ENCODE results near the gene YJEFN3. TPM values are rescaled to one million over a fixed set of nuclear protein-coding genes. Genes with fewer than 3 reads are reported as not detected.

The YJEFN3 gene
- total and polyA plus RNA-seq, 2 of the 8 experiments (the other 6 are each of a cell fraction or from before 2014, with no cell fraction given), result 5.7 to 9.4 TPM

DNA sequence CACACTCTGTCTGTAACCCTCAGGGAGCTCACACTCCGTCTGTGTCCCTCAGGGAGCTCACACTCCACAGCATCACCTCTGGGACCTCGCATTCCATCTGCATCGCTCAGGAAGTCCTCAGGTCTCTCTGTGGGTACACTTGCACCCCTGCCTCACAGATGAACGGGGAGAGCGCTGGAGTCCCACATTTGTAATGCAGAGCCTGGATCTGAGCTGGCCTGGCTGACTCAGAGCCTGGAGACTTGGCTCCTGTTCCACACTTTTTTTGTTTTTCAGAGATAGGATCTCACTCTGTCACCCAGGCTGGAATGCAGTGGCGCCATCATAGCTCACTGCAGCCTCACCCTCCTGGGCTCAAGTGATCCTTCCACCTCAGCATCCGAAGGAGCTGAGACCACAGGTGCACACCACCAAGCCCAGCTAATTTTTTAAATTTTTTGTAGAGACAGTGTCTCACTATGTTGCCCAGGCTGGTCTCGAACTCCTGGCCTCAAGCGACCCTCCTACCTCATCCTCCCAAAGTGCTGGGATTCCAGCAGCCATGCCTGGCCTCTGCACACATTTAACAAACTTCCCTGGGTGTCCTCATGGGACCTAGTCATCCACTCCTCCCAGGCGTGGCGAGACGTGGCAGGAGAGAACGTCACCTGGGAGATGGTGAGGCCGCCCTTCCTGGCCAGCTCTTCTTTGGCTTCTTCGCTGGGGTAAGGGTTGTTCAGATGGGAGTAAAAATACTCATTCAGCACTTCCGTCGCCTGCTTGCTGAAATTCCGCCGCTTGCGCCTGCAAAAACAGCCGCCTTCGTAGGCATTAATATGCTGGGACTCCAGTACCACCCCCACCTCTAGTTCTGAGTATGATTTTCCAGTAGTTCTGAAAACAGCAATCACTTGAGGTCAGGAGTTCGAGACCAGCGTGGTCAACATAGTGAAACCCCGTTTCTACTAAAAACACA lies 40.4 kb downstream of the YJEFN3 start:
- H3K27me3 ChIP-seq (replicated peaks in 1 of 4; ENCODE audit: control insufficient read depth in 3 of 4, extremely low read depth in 1 of 4, insufficient read depth in 3 of 4, low read length in 3 of 4), result no peaks in the 10 kb centered on the region
- no peak overlapping the region for H3K56ac ChIP-seq (replicated peaks; ENCODE audit: insufficient read length, low read depth, low read length)
- H3K79me1 ChIP-seq (ENCODE audit: low read depth, low read length), result no peaks in the 10 kb centered on the region; the same call in 1 of the 2 replicates
- FAIRE-seq (no peak), DNase-seq (ENCODE audit: low read depth in 1 of 2, low spot score in 2 of 2) (no peak)
- H3K23ac ChIP-seq (ENCODE audit: insufficient read length), result no peak overlapping the region
- WGBS, 2 experiments (ENCODE audit: extremely low coverage in 1 of 2, insufficient coverage in 1 of 2, insufficient read length in 1 of 2, insufficient replicate concordance in 2 of 2, low coverage in 1 of 2, low lambda C conversion rate in 2 of 2, missing lambda C conversion rate in 1 of 2), result 90% methylated on average over 25 of the region's 25 CpGs; no CpG with 5 or more reads in 1 of the 2 experiments
- no peak overlapping the region for H2BK15ac ChIP-seq (ENCODE audit: low read length)
- no peak overlapping the region for H4K8ac ChIP-seq (ENCODE audit: extremely low read depth, insufficient read depth, low read length)
- CTCF ChIA-PET (ENCODE audit: partially characterized antibody), result interaction anchor here (0.6 to 20.0 kb wide), 12 partner anchors 10 to 241 kb away, joined by 3 to 223 read pairs (median 4); no protein-coding TSS in a partner anchor
- no peaks in the 10 kb centered on the region for H3K79me2 ChIP-seq (ENCODE audit: control insufficient read depth in 1 of 2, insufficient read depth in 2 of 2, low read length in 2 of 2)
- no peak overlapping the region for H2BK5ac ChIP-seq (ENCODE audit: low read depth, low read length)
- H3K4me2 ChIP-seq (ENCODE audit: insufficient read depth in 1 of 2, low read depth in 2 of 2, low read length in 2 of 2), result no peak overlapping the region
- no peak overlapping the region for H4K91ac ChIP-seq (replicated peaks; ENCODE audit: insufficient read length, low read length)
- no peaks in the 10 kb centered on the region; a peak in 1 of 8 replicates for H3K36me3 ChIP-seq (ENCODE audit: control insufficient read depth in 2 of 4, insufficient read depth in 4 of 4, low read length in 3 of 4)
- H3K14ac ChIP-seq (ENCODE audit: insufficient read length), result no peak overlapping the region
- no peak overlapping the region for H2AFZ ChIP-seq (ENCODE audit: low read length)
- no peak overlapping the region for H3K18ac ChIP-seq (ENCODE audit: extremely low read depth, low read length)
- H3K27ac ChIP-seq (ENCODE audit: low read depth, low read length), result no peak overlapping the region
- no peak overlapping the region for H4K5ac ChIP-seq (ENCODE audit: insufficient read length, low read depth, low read length)
- H2BK20ac ChIP-seq (ENCODE audit: low read length), result no peak overlapping the region
- no peak overlapping the region for H3K4me3 ChIP-seq (ENCODE audit: extremely low read depth in 1 of 4, insufficient read depth in 2 of 4, low read depth in 3 of 4, low read length in 4 of 4)
- H2BK12ac ChIP-seq (ENCODE audit: low read depth, low read length), result no peak overlapping the region
- peaks cover 0 to 6% (median 0%) of the 10 kb centered on the region in 4 experiments; a peak in 3 of 7 replicates for H3K4me1 ChIP-seq (replicated peaks in 1 of 4; ENCODE audit: control insufficient read depth in 3 of 4, insufficient read depth in 4 of 4, low read length in 3 of 4)
- H3K9ac ChIP-seq (replicated peaks in 1 of 4; ENCODE audit: extremely low read depth in 1 of 4, low read depth in 3 of 4, low read length in 3 of 4), result no peak overlapping the region
- H3K23me2 ChIP-seq (ENCODE audit: low read depth, low read length), result no peaks in the 10 kb centered on the region; the same call in 1 of the 2 replicates
- H2AK5ac ChIP-seq (ENCODE audit: low read depth, low read length), result no peak overlapping the region
- POLR2A ChIA-PET (ENCODE audit: partially characterized antibody), result interaction anchor here (0.9 to 1.4 kb wide), 2 partner anchors 9 to 27 kb away, joined by 3 read pairs; no protein-coding TSS in a partner anchor
- H3K9me3 ChIP-seq (ENCODE audit: insufficient read depth in 2 of 2, low read depth in 1 of 2, low read length in 1 of 2), result no peaks in the 10 kb centered on the region
- no peak overlapping the region for H3K4ac ChIP-seq (replicated peaks; ENCODE audit: insufficient read length, low read depth, low read length)
- H2BK120ac ChIP-seq (replicated peaks; ENCODE audit: low read depth, low read length), result no peak overlapping the region
- H4K20me1 ChIP-seq (replicated peaks in 1 of 2; ENCODE audit: control insufficient read depth in 1 of 2, insufficient read depth in 2 of 2, low read length in 2 of 2), result no peaks in the 10 kb centered on the region
- no peak for TF ChIP-seq BACH1 (IDR thresholded peaks at IDR 0.05; ENCODE audit: low read length)
- no peak for TF ChIP-seq BRCA1 (IDR thresholded peaks at IDR 0.05; ENCODE audit: low read depth, low read length)
- no peak for TF ChIP-seq TCF12 (IDR thresholded peaks at IDR 0.05; ENCODE audit: low read depth, low read length)
- TF ChIP-seq RFX5 (IDR thresholded peaks at IDR 0.05; ENCODE audit: borderline replicate concordance, low read depth, low read length), result no peak
- TF ChIP-seq NRF1 (IDR thresholded peaks at IDR 0.05; ENCODE audit: low read depth, low read length), result no peak
- TF ChIP-seq, protein P1, sequence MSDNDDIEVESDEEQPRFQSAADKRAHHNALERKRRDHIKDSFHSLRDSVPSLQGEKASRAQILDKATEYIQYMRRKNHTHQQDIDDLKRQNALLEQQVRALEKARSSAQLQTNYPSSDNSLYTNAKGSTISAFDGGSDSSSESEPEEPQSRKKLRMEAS (IDR thresholded peaks at IDR 0.05), result no peak
- no peak for TF ChIP-seq CTBP2 (IDR thresholded peaks at IDR 0.05; ENCODE audit: borderline replicate concordance, insufficient read depth, insufficient read length, low read length)
- no peak for TF ChIP-seq ASH2L (IDR thresholded peaks at IDR 0.05; ENCODE audit: low read length)

Measured in H1 (cell line).